Rectal smooth muscle tissue (tissue), 1 donor: ENCODE measurements around the gene HERC2.
"Not testable (repeated sequence)": the region's sequence is repeated elsewhere in the genome, so short reads cannot be mapped to it uniquely, and the experiment has no call there.

Experiments used
- H3K27ac ChIP-seq: one replicate; pipeline ENCODE4 v1.7.0; 2013; ENCODE audit warnings: low read depth, low read length, inconsistent platforms
- H3K27me3 ChIP-seq: one replicate; pipeline ENCODE4 v1.7.0; 2013; ENCODE audit warnings: low read length; ENCODE audit not compliant: control insufficient read depth, insufficient read depth
- H3K36me3 ChIP-seq: one replicate; pipeline ENCODE4 v1.7.0; 2013; ENCODE audit warnings: low read length; ENCODE audit not compliant: control insufficient read depth, insufficient read depth
- H3K4me1 ChIP-seq: one replicate; pipeline ENCODE4 v1.7.0; 2013; ENCODE audit warnings: low read length; ENCODE audit not compliant: control insufficient read depth, insufficient read depth
- H3K4me3 ChIP-seq: one replicate; pipeline ENCODE4 v1.7.0; 2013; ENCODE audit warnings: low read length
- H3K9ac ChIP-seq: one replicate; pipeline ENCODE4 v1.7.0; 2013; ENCODE audit warnings: low read length

Gene HERC2

GRCh38 chr15:28238296-28238695 lies 83.7 kb downstream of the HERC2 start:
- H3K9ac ChIP-seq, H3K4me3 ChIP-seq, H3K27ac ChIP-seq, H3K36me3 ChIP-seq, H3K4me1 ChIP-seq, H3K27me3 ChIP-seq: not testable (repeated sequence)

- H3K27me3 ChIP-seq, H3K27ac ChIP-seq, H3K4me3 ChIP-seq, H3K4me1 ChIP-seq, H3K9ac ChIP-seq, H3K36me3 ChIP-seq: not testable (repeated sequence)
Observed at GRCh38 chr15:28231743-28232142, 90.2 kb downstream of the HERC2 start.

GRCh38 chr15:28231336-28231735 lies 90.6 kb downstream of the HERC2 start:
- H3K27me3 ChIP-seq, H3K4me1 ChIP-seq, H3K36me3 ChIP-seq, H3K27ac ChIP-seq, H3K4me3 ChIP-seq, H3K9ac ChIP-seq: not testable (repeated sequence)

GRCh38 chr15:28228990-28229640 lies 92.9 kb downstream of the HERC2 start:
- H3K4me1 ChIP-seq, H3K27me3 ChIP-seq, H3K27ac ChIP-seq, H3K4me3 ChIP-seq, H3K9ac ChIP-seq, H3K36me3 ChIP-seq: not testable (repeated sequence)

GRCh38 chr15:28228096-28228495 lies 93.9 kb downstream of the HERC2 start:
- H3K27ac ChIP-seq = no peak overlapping the region
- no peaks in the 10 kb centered on the region for H3K4me1 ChIP-seq
- peaks cover 2% of the 10 kb centered on the region for H3K36me3 ChIP-seq
- H3K4me3 ChIP-seq = no peak overlapping the region
- H3K27me3 ChIP-seq = no peaks in the 10 kb centered on the region
- no peak overlapping the region for H3K9ac ChIP-seq

GRCh38 chr15:28227303-28227702 lies 94.7 kb downstream of the HERC2 start:
- H3K27me3 ChIP-seq, H3K9ac ChIP-seq, H3K4me3 ChIP-seq, H3K36me3 ChIP-seq, H3K27ac ChIP-seq, H3K4me1 ChIP-seq: not testable (repeated sequence)

GRCh38 chr15:28222612-28223011 lies 99.4 kb downstream of the HERC2 start:
- not testable (repeated sequence) for H3K9ac ChIP-seq, H3K27me3 ChIP-seq, H3K27ac ChIP-seq, H3K4me3 ChIP-seq, H3K4me1 ChIP-seq
- peaks cover 17% of the 10 kb centered on the region for H3K36me3 ChIP-seq

GRCh38 chr15:28221696-28222095 lies 100.3 kb downstream of the HERC2 start:
- H3K4me3 ChIP-seq, H3K9ac ChIP-seq, H3K27me3 ChIP-seq, H3K4me1 ChIP-seq, H3K27ac ChIP-seq: not testable (repeated sequence)
- peaks cover 17% of the 10 kb centered on the region for H3K36me3 ChIP-seq

GRCh38 chr15:28219116-28219515 lies 102.9 kb downstream of the HERC2 start:
- Histone ChIP-seq H3K27ac (no peak overlapping the region), H3K4me3 (no peak overlapping the region), H3K4me1 (no peaks in the 10 kb centered on the region), H3K36me3 (peaks cover 19% of the 10 kb centered on the region), H3K9ac (no peak overlapping the region), H3K27me3 (no peaks in the 10 kb centered on the region)

- H3K4me1 ChIP-seq, H3K27me3 ChIP-seq, H3K4me3 ChIP-seq, H3K9ac ChIP-seq, H3K27ac ChIP-seq: not testable (repeated sequence)
- H3K36me3 ChIP-seq = peaks cover 19% of the 10 kb centered on the region
Observed at GRCh38 chr15:28216946-28217546, 104.9 kb downstream of the HERC2 start.

- not testable (repeated sequence) for H3K9ac ChIP-seq, H3K27me3 ChIP-seq, H3K4me3 ChIP-seq, H3K4me1 ChIP-seq, H3K27ac ChIP-seq
- H3K36me3 ChIP-seq = peaks cover 23% of the 10 kb centered on the region
Observed at GRCh38 chr15:28215521-28215920, 106.5 kb downstream of the HERC2 start.

GRCh38 chr15:28214006-28214790 lies 107.8 kb downstream of the HERC2 start:
- H3K4me1 ChIP-seq, H3K4me3 ChIP-seq, H3K9ac ChIP-seq, H3K27me3 ChIP-seq, H3K27ac ChIP-seq: not testable (repeated sequence)
- H3K36me3 ChIP-seq = peaks cover 19% of the 10 kb centered on the region

- not testable (repeated sequence) for H3K9ac ChIP-seq, H3K27me3 ChIP-seq, H3K4me3 ChIP-seq, H3K27ac ChIP-seq, H3K4me1 ChIP-seq
- H3K36me3 ChIP-seq = peaks cover 14% of the 10 kb centered on the region
Observed at GRCh38 chr15:28213393-28213792, 108.6 kb downstream of the HERC2 start.
